ENCODE results near the gene BEGAIN. TPM values are rescaled to one million over a fixed set of nuclear protein-coding genes. Genes with fewer than 3 reads are reported as not detected.

The BEGAIN gene
- total and polyA plus RNA-seq, 2 experiments from 2014 or later: 1.4 to 2.5 TPM

GRCh38 chr14:100503251-100503650, 84.0 kb downstream of the BEGAIN start:
- no peak overlapping the region for H3K27ac ChIP-seq
- no peak overlapping the region for H3K4me3 ChIP-seq
- H4K20me1 ChIP-seq (ENCODE audit: insufficient read depth, poor library complexity, severe bottlenecking): no peaks in the 10 kb centered on the region
- no peak overlapping the region for H3K4me2 ChIP-seq
- H3K27me3 ChIP-seq: no peaks in the 10 kb centered on the region
- no peaks in the 10 kb centered on the region for H3K36me3 ChIP-seq (replicated peaks; ENCODE audit: insufficient read depth, low read depth)
- DNase-seq (ENCODE audit: low spot score): no peak
- H3K4me1 ChIP-seq (ENCODE audit: insufficient read depth): no peaks in the 10 kb centered on the region
- TF ChIP-seq EZH2 (IDR thresholded peaks at IDR 0.05; ENCODE audit: borderline replicate concordance) (no peak), CTCF (IDR thresholded peaks at IDR 0.05; ENCODE audit: poor library complexity) (no peak), EZH2phosphoT487 (IDR thresholded peaks at IDR 0.05; ENCODE audit: low read depth, severe bottlenecking, unreplicated experiment) (no peak)
- H3K9me2 ChIP-seq (replicated peaks; ENCODE audit: insufficient read depth): no peaks in the 10 kb centered on the region
- H3K79me2 ChIP-seq: no peaks in the 10 kb centered on the region
- H3K9me3 ChIP-seq (ENCODE audit: low read depth): peaks cover 3% of the 10 kb centered on the region
- WGBS (ENCODE audit: low lambda C conversion rate, missing lambda C conversion rate): 95% methylated on average over 7 of the region's 7 CpGs
- no peak overlapping the region for H2AFZ ChIP-seq

- Histone ChIP-seq H3K79me2 (no peaks in the 10 kb centered on the region), H3K4me3 (no peak overlapping the region), H3K9me2 (replicated peaks; ENCODE audit: insufficient read depth) (no peaks in the 10 kb centered on the region), H3K27ac (no peak overlapping the region), H2AFZ (no peak overlapping the region), H4K20me1 (ENCODE audit: insufficient read depth, poor library complexity, severe bottlenecking) (no peaks in the 10 kb centered on the region), H3K9me3 (ENCODE audit: low read depth) (peaks cover 3% of the 10 kb centered on the region), H3K27me3 (no peaks in the 10 kb centered on the region), H3K4me1 (ENCODE audit: insufficient read depth) (no peaks in the 10 kb centered on the region), H3K4me2 (no peak overlapping the region), H3K36me3 (replicated peaks; ENCODE audit: insufficient read depth, low read depth) (no peaks in the 10 kb centered on the region)
- TF ChIP-seq EZH2phosphoT487 (IDR thresholded peaks at IDR 0.05; ENCODE audit: low read depth, severe bottlenecking, unreplicated experiment) (no peak), EZH2 (IDR thresholded peaks at IDR 0.05; ENCODE audit: borderline replicate concordance) (no peak), CTCF (IDR thresholded peaks at IDR 0.05; ENCODE audit: poor library complexity) (no peak)
- DNase-seq (ENCODE audit: low spot score): no peak
- 94% methylated on average over 10 of the region's 10 CpGs for WGBS (ENCODE audit: low lambda C conversion rate, missing lambda C conversion rate)
Observed at GRCh38 chr14:100502622-100503220, 84.5 kb downstream of the BEGAIN start.

- no peaks in the 10 kb centered on the region for H3K27me3 ChIP-seq
- H3K9me2 ChIP-seq (replicated peaks; ENCODE audit: insufficient read depth): no peaks in the 10 kb centered on the region
- H3K9me3 ChIP-seq (ENCODE audit: low read depth): peaks cover 3% of the 10 kb centered on the region
- H4K20me1 ChIP-seq (ENCODE audit: insufficient read depth, poor library complexity, severe bottlenecking): no peaks in the 10 kb centered on the region
- H3K4me2 ChIP-seq: no peak overlapping the region
- 94% methylated on average over 8 of the region's 9 CpGs for WGBS (ENCODE audit: low lambda C conversion rate, missing lambda C conversion rate)
- no peak overlapping the region for H2AFZ ChIP-seq
- no peaks in the 10 kb centered on the region for H3K79me2 ChIP-seq
- TF ChIP-seq CTCF (IDR thresholded peaks at IDR 0.05; ENCODE audit: poor library complexity) (no peak), EZH2 (IDR thresholded peaks at IDR 0.05; ENCODE audit: borderline replicate concordance) (no peak), EZH2phosphoT487 (IDR thresholded peaks at IDR 0.05; ENCODE audit: low read depth, severe bottlenecking, unreplicated experiment) (no peak)
- DNase-seq (ENCODE audit: low spot score): no peak
- H3K27ac ChIP-seq: no peak overlapping the region
- H3K36me3 ChIP-seq (replicated peaks; ENCODE audit: insufficient read depth, low read depth): no peaks in the 10 kb centered on the region
- H3K4me1 ChIP-seq (ENCODE audit: insufficient read depth): no peaks in the 10 kb centered on the region
- no peak overlapping the region for H3K4me3 ChIP-seq
Observed at GRCh38 chr14:100500128-100500527, 87.1 kb downstream of the BEGAIN start.

Data from hepatocyte (in vitro differentiated cells).